ENCODE results near the gene CNTN5.

CNTN5 gene

DNA sequence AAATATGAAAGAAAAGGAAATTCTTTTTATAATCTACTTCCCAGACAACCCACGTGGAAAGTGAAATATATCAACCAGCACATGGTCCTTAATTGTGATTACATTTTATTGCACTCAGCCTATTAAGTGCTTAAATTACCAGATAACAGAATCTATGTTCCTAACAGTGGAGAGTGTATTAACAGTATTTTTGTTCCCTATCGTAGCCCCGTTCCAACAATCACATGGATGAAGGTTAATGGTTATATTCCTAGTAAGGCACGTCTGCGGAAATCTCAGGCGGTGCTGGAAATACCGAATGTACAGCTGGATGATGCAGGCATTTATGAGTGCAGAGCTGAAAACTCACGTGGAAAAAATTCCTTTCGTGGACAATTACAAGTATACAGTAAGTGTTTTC, 1040.3 kb downstream of the CNTN5 start:
- TF ChIP-seq, protein P1, sequence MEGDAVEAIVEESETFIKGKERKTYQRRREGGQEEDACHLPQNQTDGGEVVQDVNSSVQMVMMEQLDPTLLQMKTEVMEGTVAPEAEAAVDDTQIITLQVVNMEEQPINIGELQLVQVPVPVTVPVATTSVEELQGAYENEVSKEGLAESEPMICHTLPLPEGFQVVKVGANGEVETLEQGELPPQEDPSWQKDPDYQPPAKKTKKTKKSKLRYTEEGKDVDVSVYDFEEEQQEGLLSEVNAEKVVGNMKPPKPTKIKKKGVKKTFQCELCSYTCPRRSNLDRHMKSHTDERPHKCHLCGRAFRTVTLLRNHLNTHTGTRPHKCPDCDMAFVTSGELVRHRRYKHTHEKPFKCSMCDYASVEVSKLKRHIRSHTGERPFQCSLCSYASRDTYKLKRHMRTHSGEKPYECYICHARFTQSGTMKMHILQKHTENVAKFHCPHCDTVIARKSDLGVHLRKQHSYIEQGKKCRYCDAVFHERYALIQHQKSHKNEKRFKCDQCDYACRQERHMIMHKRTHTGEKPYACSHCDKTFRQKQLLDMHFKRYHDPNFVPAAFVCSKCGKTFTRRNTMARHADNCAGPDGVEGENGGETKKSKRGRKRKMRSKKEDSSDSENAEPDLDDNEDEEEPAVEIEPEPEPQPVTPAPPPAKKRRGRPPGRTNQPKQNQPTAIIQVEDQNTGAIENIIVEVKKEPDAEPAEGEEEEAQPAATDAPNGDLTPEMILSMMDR (IDR thresholded peaks at IDR 0.05; ENCODE audit: low read depth, low read length, missing control alignments), result no peak
- no peak overlapping the region for H3K4me3 ChIP-seq (ENCODE audit: low read depth, low read length)
- no peak for DNase-seq (ENCODE audit: low read depth)

GRCh38 chr11:100066399-100066798, 1045.7 kb downstream of the CNTN5 start:
- DNase-seq (ENCODE audit: low read depth), result no peak
- H3K4me3 ChIP-seq (ENCODE audit: low read depth, low read length), result no peak overlapping the region
- TF ChIP-seq, protein P1 (IDR thresholded peaks at IDR 0.05; ENCODE audit: low read depth, low read length, missing control alignments), result no peak

- no peak overlapping the region for H3K4me3 ChIP-seq (ENCODE audit: low read depth, low read length)
- TF ChIP-seq, protein P1 (IDR thresholded peaks at IDR 0.05; ENCODE audit: low read depth, low read length, missing control alignments), result no peak
- DNase-seq (ENCODE audit: low read depth), result no peak
These were observed 1047.4 kb downstream of the CNTN5 start for GRCh38 chr11:100068116-100068515.

DNA sequence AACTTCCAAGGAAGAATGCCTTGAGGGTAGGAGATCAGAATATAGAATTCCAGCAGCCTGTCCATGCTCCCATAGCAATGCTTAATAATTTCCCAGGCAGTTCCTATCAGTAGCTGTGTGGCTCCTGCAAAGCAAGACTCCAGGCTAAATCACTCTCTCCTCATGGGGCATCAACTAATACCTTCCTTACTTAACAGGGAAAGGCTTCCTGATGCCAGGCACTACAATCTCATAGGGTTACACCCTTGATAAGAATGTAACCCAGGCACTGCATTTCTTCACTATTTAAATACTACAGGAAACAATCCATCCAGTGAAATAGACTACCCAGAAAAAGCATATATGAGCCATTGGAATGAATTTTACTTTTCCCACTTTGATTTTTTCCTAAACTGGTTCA, 1051.4 kb downstream of the CNTN5 start:
- no peak for DNase-seq (ENCODE audit: low read depth)
- no peak overlapping the region for H3K4me3 ChIP-seq (ENCODE audit: low read depth, low read length)
- TF ChIP-seq, protein P1 (IDR thresholded peaks at IDR 0.05; ENCODE audit: low read depth, low read length, missing control alignments), result no peak

DNA sequence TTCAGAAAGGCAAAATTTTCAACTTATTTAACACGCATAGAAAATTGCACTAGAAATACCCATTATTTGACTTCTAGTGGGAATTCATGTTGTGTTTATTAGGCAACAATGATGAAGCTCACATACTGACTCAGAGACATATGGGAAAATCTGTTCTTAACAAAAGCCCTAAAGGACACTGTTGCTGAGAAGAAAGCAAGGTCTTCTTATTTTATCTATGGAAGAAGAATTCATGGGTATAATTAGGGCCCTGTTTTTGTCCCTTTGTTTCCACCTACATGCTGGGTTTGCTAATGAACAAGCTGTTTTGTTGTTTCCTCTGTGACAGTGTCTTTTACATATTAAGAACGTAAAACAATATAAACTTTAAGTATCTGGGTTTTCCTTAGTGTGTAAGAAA, 1059.6 kb downstream of the CNTN5 start:
- TF ChIP-seq, protein P1 (IDR thresholded peaks at IDR 0.05; ENCODE audit: low read depth, low read length, missing control alignments), result no peak
- DNase-seq (ENCODE audit: low read depth), result no peak

DNA sequence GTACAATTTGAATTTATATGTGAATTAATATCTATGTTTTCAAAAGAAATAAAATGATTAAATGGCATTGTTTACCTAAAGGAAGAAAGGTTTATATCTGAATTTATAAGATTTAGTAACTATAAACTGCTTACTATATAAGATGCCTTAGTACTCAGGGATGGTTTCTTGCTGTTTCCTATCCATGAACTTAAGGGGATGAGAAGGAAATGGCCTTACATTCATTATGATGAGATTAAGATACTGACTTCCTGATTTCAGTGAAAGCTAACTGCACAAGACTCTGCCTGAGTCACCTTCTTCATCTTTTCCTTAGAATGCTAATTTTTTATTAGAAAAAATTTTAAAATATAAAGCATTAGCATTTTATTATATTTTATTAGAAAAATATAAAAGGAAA, 1060.1 kb downstream of the CNTN5 start:
- DNase-seq (ENCODE audit: low read depth), result no peak
- TF ChIP-seq, protein P1 (IDR thresholded peaks at IDR 0.05; ENCODE audit: low read depth, low read length, missing control alignments), result no peak
- no peak overlapping the region for H3K4me3 ChIP-seq (ENCODE audit: low read depth, low read length)

More for the DNA sequence above, 1059.6 kb downstream of the CNTN5 start:
- H3K4me3 ChIP-seq (ENCODE audit: low read depth, low read length), result no peak overlapping the region

DNA sequence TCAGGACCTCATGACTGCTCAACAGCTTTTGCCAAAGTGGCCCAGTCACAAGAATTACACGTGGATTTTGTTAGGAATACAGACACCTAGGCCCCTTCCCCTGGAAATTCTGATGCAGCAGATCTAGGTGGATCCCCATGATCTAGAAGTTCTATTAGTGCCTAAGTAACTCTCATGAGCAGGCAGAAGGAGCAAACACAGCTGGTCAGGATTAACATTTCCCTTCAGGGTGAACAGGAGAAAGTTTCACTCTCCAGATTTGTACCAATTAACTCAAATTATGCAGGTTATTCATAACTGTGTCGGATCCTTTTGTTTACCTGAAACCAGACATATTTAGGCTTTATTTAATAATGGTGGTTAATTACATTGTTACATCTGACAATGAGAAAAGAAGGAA, 1072.9 kb downstream of the CNTN5 start:
- H3K4me3 ChIP-seq (ENCODE audit: low read depth, low read length), result no peak overlapping the region
- DNase-seq (ENCODE audit: low read depth), result no peak
- TF ChIP-seq, protein P1 (IDR thresholded peaks at IDR 0.05; ENCODE audit: low read depth, low read length, missing control alignments), result no peak

Measured in GM12864 (cell line).